Stimulated activated naive CD8-positive, alpha-beta T cell treated with anti-CD3 and anti-CD28 coated beads, Interleukin-15, Interleukin-2, amounts not matched to agents 100 U/mL and 50 U/mL, for 24 hours (primary cell): ENCODE measurements around the gene CELF5.

Source experiments
- ATAC-seq: fragments of 150-1000 bp; cut with Tn5 transposase; one replicate; pipeline ENCODE4 v1.10.0; 2021
- DNase-seq: peaks from one replicate; pipeline ENCODE4 v3.0.0; 2021

The CELF5 gene

GRCh38 chr19:3344608-3345598, 120.4 kb downstream of the CELF5 start:
- ATAC-seq (no peak), DNase-seq (no peak)

GRCh38 chr19:3345850-3346460, 121.5 kb downstream of the CELF5 start:
- DNase-seq, result no peak
- ATAC-seq, result no peak
